Skeletal muscle satellite cell (primary cell): ENCODE measurements around the gene HOOK1.

ENCODE experiments used
- H3K27me3 ChIP-seq: 2 replicates; pipeline ENCODE4 v1.7.0; 2013; ENCODE audit warnings: low read length; ENCODE audit not compliant: control insufficient read depth, insufficient read depth
- H3K36me3 ChIP-seq: 2 replicates; pipeline ENCODE4 v1.7.0; 2013; ENCODE audit warnings: mild to moderate bottlenecking, control low read depth, low read length; ENCODE audit not compliant: insufficient read depth
- H3K4me1 ChIP-seq: 2 replicates; pipeline ENCODE4 v1.7.0; 2013; ENCODE audit warnings: low read length; ENCODE audit not compliant: control insufficient read depth, insufficient read depth
- H3K4me2 ChIP-seq: 2 replicates; pipeline ENCODE4 v1.7.0; 2013; ENCODE audit warnings: mild to moderate bottlenecking, low read length
- H3K4me3 ChIP-seq: 2 replicates; pipeline ENCODE4 v1.7.0; 2013; ENCODE audit warnings: low read length
- H3K9ac ChIP-seq: 2 replicates; pipeline ENCODE4 v1.7.0; 2013; ENCODE audit warnings: mild to moderate bottlenecking, low read depth, low read length, moderate library complexity
- H3K9me3 ChIP-seq: replicated peaks from 2 replicates; pipeline ENCODE4 v1.7.0; 2013; ENCODE audit warnings: mild to moderate bottlenecking, control low read depth, low read length

Gene HOOK1

DNA sequence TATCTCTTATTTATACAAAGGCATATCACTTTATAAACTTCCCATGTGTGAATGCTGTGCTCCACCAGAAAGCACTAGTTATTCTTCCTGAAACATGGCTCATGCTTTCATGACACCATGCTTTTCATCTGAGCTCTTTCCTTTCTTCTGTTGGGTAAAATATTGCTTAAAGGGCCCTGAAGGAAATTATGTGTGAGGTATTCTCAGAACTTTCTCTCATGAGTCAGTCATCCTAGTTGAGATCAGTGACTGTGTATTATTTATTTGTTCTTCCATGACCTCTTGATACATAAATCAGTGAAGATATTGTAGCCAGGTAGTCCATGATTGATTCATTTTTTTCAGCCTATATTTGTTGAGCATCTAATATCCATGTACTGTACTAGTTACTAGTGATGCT lies 57.0 kb downstream of the HOOK1 start:
- Histone ChIP-seq H3K4me1 (no peaks in the 10 kb centered on the region), H3K9ac (no peak overlapping the region), H3K4me2 (no peak overlapping the region), H3K36me3 (no peaks in the 10 kb centered on the region), H3K4me3 (no peak overlapping the region), H3K9me3 (no peaks in the 10 kb centered on the region), H3K27me3 (no peaks in the 10 kb centered on the region)

DNA sequence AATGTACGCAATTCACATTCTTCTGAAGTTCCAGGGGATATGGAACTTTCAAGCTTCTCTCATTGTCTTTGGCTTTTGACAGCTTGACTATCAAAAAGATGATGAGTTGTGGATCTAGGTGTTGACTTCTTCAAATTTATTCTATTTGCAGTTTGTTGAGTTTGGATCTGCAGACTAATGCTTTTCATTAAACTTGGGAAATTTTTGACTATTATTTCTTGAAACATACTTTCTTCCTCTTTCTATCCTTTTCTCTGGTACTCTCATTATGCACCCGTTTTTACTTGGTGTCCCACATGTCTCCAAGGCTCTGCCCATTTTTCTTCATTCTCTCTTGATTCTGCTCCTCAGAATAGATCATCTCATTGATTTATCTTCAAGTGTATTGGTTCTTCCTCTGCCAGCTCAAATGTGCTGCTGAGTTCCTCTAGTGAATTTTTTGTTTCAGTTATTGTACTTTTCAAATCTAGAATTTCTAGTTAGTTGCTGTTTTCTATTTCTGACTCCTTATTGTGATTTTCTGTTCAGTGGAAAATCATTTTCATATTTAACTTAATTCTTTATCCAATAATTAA lies 62.4 kb downstream of the HOOK1 start:
- Histone ChIP-seq H3K9ac (no peak overlapping the region), H3K36me3 (no peaks in the 10 kb centered on the region), H3K4me1 (no peaks in the 10 kb centered on the region), H3K27me3 (no peaks in the 10 kb centered on the region), H3K4me2 (no peak overlapping the region), H3K9me3 (no peaks in the 10 kb centered on the region), H3K4me3 (no peak overlapping the region)

DNA sequence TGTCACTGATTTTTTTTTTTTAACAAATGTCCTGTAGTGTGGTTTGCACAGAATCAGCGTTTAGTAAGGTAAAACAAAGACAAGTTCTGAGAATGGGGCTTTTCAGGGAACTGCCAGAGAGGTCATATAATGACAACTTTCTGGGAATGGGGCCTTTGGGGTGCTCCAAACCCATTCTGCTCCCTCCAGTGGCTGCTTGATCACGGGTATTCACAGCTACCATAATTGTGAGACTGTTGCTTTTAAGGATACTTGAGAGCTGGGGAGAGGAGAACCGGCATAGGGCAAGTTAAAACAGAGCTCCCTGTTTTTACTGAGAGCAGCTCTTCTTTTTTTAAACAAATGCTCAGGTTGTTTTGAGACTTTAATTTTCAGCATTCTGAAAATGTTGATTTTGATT lies 63.6 kb downstream of the HOOK1 start:
- Histone ChIP-seq H3K27me3 (no peaks in the 10 kb centered on the region), H3K4me2 (no peak overlapping the region)

DNA sequence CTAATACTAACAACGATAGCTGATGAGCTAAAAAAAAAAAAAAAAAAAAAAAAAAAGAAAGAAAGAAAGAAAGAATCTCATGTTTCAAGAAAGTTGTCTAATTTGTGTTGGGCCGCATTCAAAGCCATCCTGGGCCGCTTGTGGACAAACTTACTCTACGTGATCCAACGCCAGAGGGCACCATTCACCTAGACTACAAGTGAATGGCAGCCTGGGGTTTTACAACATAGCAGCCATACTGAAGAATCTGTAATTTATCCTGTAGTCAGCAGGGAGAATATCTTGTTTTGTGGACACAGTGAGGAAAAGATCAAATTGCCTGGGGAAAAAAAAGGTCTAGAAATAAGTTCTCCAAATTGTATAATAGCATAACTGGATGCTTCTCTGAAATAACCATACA lies 64.8 kb downstream of the HOOK1 start:
- Histone ChIP-seq H3K4me2 (no peak overlapping the region), H3K36me3 (no peaks in the 10 kb centered on the region), H3K4me3 (no peak overlapping the region), H3K9ac (no peak overlapping the region), H3K27me3 (no peaks in the 10 kb centered on the region), H3K9me3 (no peaks in the 10 kb centered on the region), H3K4me1 (no peaks in the 10 kb centered on the region)

More for the DNA sequence above, 63.6 kb downstream of the HOOK1 start:
- no peaks in the 10 kb centered on the region for H3K36me3 ChIP-seq
- no peaks in the 10 kb centered on the region for H3K4me1 ChIP-seq
- no peak overlapping the region for H3K4me3 ChIP-seq
- H3K9me3 ChIP-seq = no peaks in the 10 kb centered on the region
- no peak overlapping the region for H3K9ac ChIP-seq

DNA sequence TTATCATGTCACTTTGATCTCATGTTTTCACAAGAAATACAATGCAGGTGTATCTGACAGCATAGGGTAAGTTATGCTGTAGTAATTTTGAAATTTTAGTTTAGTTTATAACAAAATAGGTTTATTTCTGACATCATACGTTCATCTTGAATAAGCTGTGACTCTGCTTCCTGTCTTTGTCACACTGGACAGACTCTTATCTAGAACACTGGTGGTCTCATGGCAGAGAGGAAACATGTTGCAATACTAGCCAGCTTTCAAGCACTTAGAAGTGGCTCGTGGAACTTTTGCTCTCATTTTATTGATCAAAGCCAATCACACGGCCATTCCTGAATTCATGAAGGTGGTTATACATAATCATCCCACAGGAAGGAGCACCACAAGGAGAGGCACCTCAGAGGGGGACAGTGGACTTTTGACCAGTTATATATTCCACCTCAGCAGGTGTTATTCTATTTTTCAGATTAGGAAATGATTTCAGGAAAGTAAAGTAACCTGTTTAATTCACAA lies 65.3 kb downstream of the HOOK1 start:
- Histone ChIP-seq H3K9ac (no peak overlapping the region), H3K36me3 (no peaks in the 10 kb centered on the region), H3K27me3 (no peaks in the 10 kb centered on the region), H3K4me3 (no peak overlapping the region), H3K9me3 (no peaks in the 10 kb centered on the region), H3K4me2 (no peak overlapping the region), H3K4me1 (no peaks in the 10 kb centered on the region)

DNA sequence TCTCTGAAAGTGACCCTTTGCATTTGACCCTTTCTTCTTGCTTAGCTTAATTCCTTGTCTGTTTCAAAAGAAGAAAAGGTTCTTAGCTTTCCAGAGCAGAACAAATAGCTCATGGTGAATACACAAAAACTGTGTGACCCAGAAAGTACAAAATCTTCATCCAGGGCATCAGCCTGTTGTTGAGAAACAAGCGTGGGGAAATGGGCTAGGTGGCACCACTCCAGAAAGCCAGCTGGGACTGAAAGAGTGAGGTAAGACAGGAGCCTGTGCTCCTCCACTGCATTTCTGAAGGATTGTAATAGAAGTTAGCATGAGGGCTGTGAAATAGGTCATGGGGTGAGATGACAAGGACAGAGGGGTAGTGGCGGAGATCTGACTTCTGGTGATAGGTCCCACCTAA lies 66.0 kb downstream of the HOOK1 start:
- Histone ChIP-seq H3K36me3 (no peaks in the 10 kb centered on the region), H3K4me2 (no peak overlapping the region), H3K9me3 (no peaks in the 10 kb centered on the region), H3K9ac (no peak overlapping the region), H3K4me3 (no peak overlapping the region), H3K27me3 (no peaks in the 10 kb centered on the region), H3K4me1 (no peaks in the 10 kb centered on the region)

DNA sequence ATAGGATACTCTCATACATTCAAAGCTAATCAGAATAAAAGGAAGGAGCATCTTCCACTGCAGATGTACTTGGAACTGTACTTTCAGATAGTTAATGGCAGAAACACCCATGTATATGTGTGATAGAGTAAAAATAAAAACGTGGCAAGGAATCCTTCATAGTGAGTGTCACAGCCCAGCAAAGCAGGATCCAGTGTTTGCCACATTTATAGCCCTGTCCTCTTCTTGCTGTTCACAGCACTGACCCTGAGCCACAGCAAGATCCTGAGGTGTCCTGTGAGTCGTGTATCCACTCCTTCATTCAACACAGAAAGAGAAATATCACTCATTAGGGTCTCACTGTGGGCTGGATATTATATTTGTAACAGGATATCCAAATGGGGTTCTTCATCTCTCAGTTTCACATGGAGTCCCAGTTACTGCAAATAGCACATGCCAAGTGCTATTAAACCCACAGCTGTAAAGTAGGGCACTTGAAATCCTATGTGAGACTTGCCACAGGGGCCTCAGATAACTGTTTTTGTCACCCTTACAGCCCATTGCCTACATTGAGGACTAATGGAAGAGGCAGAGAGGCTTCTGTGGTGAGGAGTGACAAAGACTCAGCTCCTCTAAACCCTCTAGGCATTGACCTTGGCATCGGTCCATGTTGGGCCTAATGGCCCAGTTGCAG lies 70.5 kb downstream of the HOOK1 start:
- Histone ChIP-seq H3K4me3 (no peak overlapping the region), H3K36me3 (no peaks in the 10 kb centered on the region), H3K9ac (no peak overlapping the region), H3K4me1 (no peaks in the 10 kb centered on the region), H3K9me3 (no peaks in the 10 kb centered on the region), H3K27me3 (no peaks in the 10 kb centered on the region), H3K4me2 (no peak overlapping the region)

DNA sequence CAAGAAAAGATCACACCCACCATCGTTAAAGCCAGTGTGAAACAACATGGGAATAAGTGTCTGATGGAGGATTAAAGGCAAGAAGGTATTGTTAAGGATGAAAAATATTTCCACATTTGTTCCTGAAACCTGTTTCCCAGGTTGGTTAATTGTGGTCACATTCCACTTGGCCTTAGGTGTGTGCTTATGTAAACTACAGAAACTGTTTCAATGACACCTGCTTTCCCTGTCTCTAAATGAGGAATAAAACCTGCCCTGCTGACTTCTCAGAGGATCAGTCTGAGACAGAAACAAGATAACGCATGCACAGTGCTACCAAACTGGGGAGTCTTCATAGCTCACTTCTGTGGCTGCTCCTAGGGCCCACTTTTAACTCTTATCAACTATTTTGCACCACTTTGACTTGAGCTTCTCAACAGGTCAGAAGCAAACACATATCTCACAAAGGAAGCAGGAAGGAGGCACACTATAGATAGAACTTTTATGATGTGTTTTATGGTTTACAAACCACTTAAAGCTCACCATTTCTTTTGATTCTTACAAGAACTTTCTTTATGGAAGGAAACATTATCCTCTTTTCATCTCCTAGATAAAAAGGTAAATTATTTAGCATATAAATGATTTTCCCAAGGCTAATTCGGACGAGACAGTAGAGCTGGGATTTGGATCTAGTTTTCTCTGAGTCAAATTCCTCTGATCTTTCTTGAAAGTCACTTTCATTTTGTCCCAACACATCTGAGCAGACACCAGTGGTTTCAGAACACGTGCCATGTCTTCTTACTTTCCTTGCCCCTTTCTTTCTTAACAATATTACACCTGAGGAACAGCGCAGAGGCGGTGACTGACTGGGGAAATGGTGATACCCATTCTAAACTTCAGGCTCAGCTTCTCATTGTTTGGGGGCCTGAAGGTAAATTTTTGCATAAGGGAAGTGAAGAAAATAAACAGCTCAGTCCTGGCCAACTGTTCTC lies 78.4 kb downstream of the HOOK1 start:
- H3K4me2 ChIP-seq = no peak overlapping the region
- H3K9ac ChIP-seq = no peak overlapping the region
- no peak overlapping the region for H3K4me3 ChIP-seq
- no peaks in the 10 kb centered on the region for H3K27me3 ChIP-seq
- H3K36me3 ChIP-seq = no peaks in the 10 kb centered on the region
- H3K9me3 ChIP-seq = no peaks in the 10 kb centered on the region
- H3K4me1 ChIP-seq = no peaks in the 10 kb centered on the region

DNA sequence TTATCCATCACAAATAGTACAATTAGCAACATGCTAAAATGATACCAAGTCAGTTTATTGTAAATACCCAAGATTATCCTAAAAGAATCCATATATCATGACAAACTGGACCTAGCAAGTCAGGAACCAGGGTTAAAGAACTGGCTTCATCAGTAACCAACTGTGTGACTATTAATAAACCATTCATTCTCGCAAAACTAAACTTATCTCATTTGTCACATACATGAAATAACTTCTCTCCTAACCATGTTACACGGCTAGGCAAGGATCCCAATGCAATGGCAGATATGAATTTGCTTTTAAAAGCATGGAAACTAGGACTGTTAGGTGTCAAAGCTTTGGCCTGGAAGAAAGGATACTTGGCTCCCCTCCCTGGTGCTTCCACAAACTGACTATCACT lies 82.4 kb downstream of the HOOK1 start:
- Histone ChIP-seq H3K4me2 (no peak overlapping the region), H3K27me3 (no peaks in the 10 kb centered on the region), H3K36me3 (no peaks in the 10 kb centered on the region), H3K9me3 (no peaks in the 10 kb centered on the region), H3K9ac (no peak overlapping the region), H3K4me1 (peaks cover 3% of the 10 kb centered on the region), H3K4me3 (no peak overlapping the region)

DNA sequence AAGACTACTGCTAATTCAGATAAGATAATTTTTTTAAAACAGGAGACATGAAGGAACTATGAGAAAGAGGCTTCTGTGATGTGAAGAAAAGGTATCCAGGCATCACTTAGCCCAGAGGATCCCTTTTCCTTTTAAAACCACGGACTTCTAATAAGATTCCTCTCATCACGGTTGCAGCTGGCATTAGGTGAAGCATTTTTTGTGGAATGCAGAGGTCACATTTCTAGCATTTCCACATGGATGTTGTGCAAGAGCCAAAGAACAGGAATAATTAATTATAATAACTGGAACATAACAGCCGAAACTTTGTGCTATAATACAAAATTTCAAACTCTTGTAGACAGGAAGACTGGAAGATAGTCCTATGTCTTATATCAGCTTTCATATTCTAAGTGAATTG lies 84.2 kb downstream of the HOOK1 start:
- H3K9ac ChIP-seq = no peak overlapping the region
- H3K27me3 ChIP-seq = no peaks in the 10 kb centered on the region
- H3K4me2 ChIP-seq = no peak overlapping the region
- H3K9me3 ChIP-seq = no peaks in the 10 kb centered on the region
- H3K36me3 ChIP-seq = no peaks in the 10 kb centered on the region
- H3K4me1 ChIP-seq = peaks cover 3% of the 10 kb centered on the region
- no peak overlapping the region for H3K4me3 ChIP-seq

DNA sequence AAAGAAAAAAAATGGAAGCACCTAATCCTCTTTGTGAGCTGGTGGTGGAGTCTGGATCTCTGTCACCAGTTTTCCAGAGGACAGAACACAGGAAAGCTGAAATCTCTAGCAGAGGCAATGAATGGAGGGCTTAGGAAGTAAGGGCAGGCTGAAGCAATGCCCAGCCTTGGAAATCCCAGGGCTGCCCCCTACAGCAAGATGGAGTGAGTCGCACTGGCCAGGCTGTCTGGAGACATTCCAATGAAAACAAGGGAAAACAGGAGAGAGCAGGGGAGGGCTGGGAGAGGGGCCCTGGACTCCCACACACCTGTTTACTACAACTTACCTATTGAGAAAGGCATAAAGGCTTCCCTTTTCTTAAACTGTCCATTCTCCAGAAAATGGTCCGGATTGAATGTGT lies 85.9 kb downstream of the HOOK1 start:
- no peaks in the 10 kb centered on the region for H3K36me3 ChIP-seq
- H3K4me2 ChIP-seq = no peak overlapping the region
- H3K4me3 ChIP-seq = no peak overlapping the region
- no peaks in the 10 kb centered on the region for H3K9me3 ChIP-seq
- H3K27me3 ChIP-seq = no peaks in the 10 kb centered on the region
- peaks cover 3% of the 10 kb centered on the region for H3K4me1 ChIP-seq
- no peak overlapping the region for H3K9ac ChIP-seq
